Measurements from ENCODE around the gene RNF208. TPM values are rescaled to one million over a fixed set of nuclear protein-coding genes. Genes with fewer than 3 reads are reported as not detected.

Gene RNF208
- total RNA-seq, 1 experiment from 2014 or later, result 38.0 TPM

GRCh38 chr9:137188086-137188489, 34.0 kb downstream of the RNF208 start:
- H3K4me2 ChIP-seq, result peak overlapping the region; percentile 92
- H3K9me2 ChIP-seq (ENCODE audit: insufficient read depth), result no peaks in the 10 kb centered on the region
- no peak for DNase-seq
- peak overlapping the region; percentile 97 for H3K4me3 ChIP-seq
- peaks cover 18% of the 10 kb centered on the region for H3F3A ChIP-seq (ENCODE audit: insufficient read depth, low read depth)
- POLR2A ChIA-PET (ENCODE audit: unreplicated experiment), result interaction anchor here (0.7 to 1.8 kb wide), 3 partner anchors 13 to 57 kb away, joined by 3 to 14 read pairs (median 13); partner anchors contain the start of gene TPRN
- H3K4me1 ChIP-seq (replicated peaks; ENCODE audit: insufficient read depth), result peaks cover 33% of the 10 kb centered on the region
- intact Hi-C loops (cut with micrococcal nuclease; ENCODE audit: unreplicated experiment), result loop anchor here (1.0 to 2.0 kb wide), 3 partner anchors 15 to 59 kb away; partner anchors contain the start of genes RNF224 and TMEM210
- H3K9me3 ChIP-seq (ENCODE audit: insufficient read depth, low read depth), result no peaks in the 10 kb centered on the region
- no peaks in the 10 kb centered on the region for H3K27me3 ChIP-seq (ENCODE audit: insufficient read depth, low read depth)
- CTCF ChIA-PET, result interaction anchor here (0.6 to 1.4 kb wide), 2 partner anchors 13 to 65 kb away, joined by 5 to 9 read pairs; no protein-coding TSS in a partner anchor
- peak overlapping the region; percentile 93 for H2AFZ ChIP-seq
- H3K36me3 ChIP-seq (ENCODE audit: low read depth), result no peaks in the 10 kb centered on the region
- TF ChIP-seq EZH2 (IDR thresholded peaks at IDR 0.05; ENCODE audit: low read depth) (no peak), CTCF (conservative IDR thresholded peaks at IDR 0.05) (no peak)
- peaks cover 33% of the 10 kb centered on the region for H3K79me2 ChIP-seq (ENCODE audit: low read depth)
- peaks cover 17% of the 10 kb centered on the region for H4K20me1 ChIP-seq (ENCODE audit: insufficient read depth)
- no TSS peak for BruUV-seq (replicated peaks)
- peak overlapping the region; percentile 74; the same call in 1 of the 2 replicates for H3K27ac ChIP-seq

GRCh38 chr9:137187386-137187785, 34.7 kb downstream of the RNF208 start:
- peaks cover 33% of the 10 kb centered on the region for H3K4me1 ChIP-seq (replicated peaks; ENCODE audit: insufficient read depth)
- no peaks in the 10 kb centered on the region for H3K27me3 ChIP-seq (ENCODE audit: insufficient read depth, low read depth)
- H3K79me2 ChIP-seq (ENCODE audit: low read depth), result peaks cover 30% of the 10 kb centered on the region
- TF ChIP-seq CTCF (conservative IDR thresholded peaks at IDR 0.05) (no peak), EZH2 (IDR thresholded peaks at IDR 0.05; ENCODE audit: low read depth) (no peak)
- H4K20me1 ChIP-seq (ENCODE audit: insufficient read depth), result peaks cover 11% of the 10 kb centered on the region
- H3K9me3 ChIP-seq (ENCODE audit: insufficient read depth, low read depth), result no peaks in the 10 kb centered on the region
- no peak for DNase-seq
- H3K4me3 ChIP-seq, result peak overlapping the region; percentile 97
- peak overlapping the region; percentile 92 for H3K4me2 ChIP-seq
- no peak overlapping the region for H2AFZ ChIP-seq
- intact Hi-C loops (cut with micrococcal nuclease; ENCODE audit: unreplicated experiment), result no loop called here
- POLR2A ChIA-PET (ENCODE audit: unreplicated experiment), result interaction anchor here (0.7 kb wide), 1 partner anchor 56 kb away, joined by 3 read pairs; no protein-coding TSS in a partner anchor
- CTCF ChIA-PET, result interaction anchor here (0.6 kb wide), 1 partner anchor 64 kb away, joined by 5 read pairs; no protein-coding TSS in a partner anchor
- H3K36me3 ChIP-seq (ENCODE audit: low read depth), result no peaks in the 10 kb centered on the region
- H3K27ac ChIP-seq, result no peak overlapping the region
- no TSS peak for BruUV-seq (replicated peaks)
- H3F3A ChIP-seq (ENCODE audit: insufficient read depth, low read depth), result peaks cover 18% of the 10 kb centered on the region
- H3K9me2 ChIP-seq (ENCODE audit: insufficient read depth), result no peaks in the 10 kb centered on the region

GRCh38 chr9:137186385-137186784, 35.7 kb downstream of the RNF208 start:
- no peak overlapping the region for H2AFZ ChIP-seq
- BruUV-seq (replicated peaks), result no TSS peak
- ChIA-PET POLR2A (ENCODE audit: unreplicated experiment) (no interaction called here), CTCF (no interaction called here)
- H3K79me2 ChIP-seq (ENCODE audit: low read depth), result peaks cover 30% of the 10 kb centered on the region
- TF ChIP-seq EZH2 (IDR thresholded peaks at IDR 0.05; ENCODE audit: low read depth), result no peak
- no peak for TF ChIP-seq CTCF (conservative IDR thresholded peaks at IDR 0.05)
- peaks cover 33% of the 10 kb centered on the region for H3K4me1 ChIP-seq (replicated peaks; ENCODE audit: insufficient read depth)
- H3K27me3 ChIP-seq (ENCODE audit: insufficient read depth, low read depth), result no peaks in the 10 kb centered on the region
- no peak for DNase-seq
- H3K4me3 ChIP-seq, result no peak overlapping the region
- peak overlapping the region; percentile 92; the same call in 1 of the 2 replicates for H3K4me2 ChIP-seq
- intact Hi-C loops (cut with micrococcal nuclease; ENCODE audit: unreplicated experiment), result no loop called here
- no peaks in the 10 kb centered on the region for H3K9me3 ChIP-seq (ENCODE audit: insufficient read depth, low read depth)
- peaks cover 18% of the 10 kb centered on the region for H3F3A ChIP-seq (ENCODE audit: insufficient read depth, low read depth)
- no peaks in the 10 kb centered on the region for H3K36me3 ChIP-seq (ENCODE audit: low read depth)
- H3K27ac ChIP-seq, result no peak overlapping the region
- no peaks in the 10 kb centered on the region for H3K9me2 ChIP-seq (ENCODE audit: insufficient read depth)
- peaks cover 11% of the 10 kb centered on the region for H4K20me1 ChIP-seq (ENCODE audit: insufficient read depth)
